Measurements from ENCODE around the gene NPLOC4. TPM values are rescaled to one million over a fixed set of nuclear protein-coding genes. Genes with fewer than 3 reads are reported as not detected.
"Not testable (repeated sequence)": the region's sequence is repeated elsewhere in the genome, so short reads cannot be mapped to it uniquely, and the experiment has no call there.

The NPLOC4 gene
- total RNA-seq, 1 donor from 2014 or later: 81.1 TPM

GRCh38 chr17:81532490-81533287 is 104.2 kb downstream of the NPLOC4 start:
- DNase-seq (no peak), ATAC-seq (ENCODE audit: poor library complexity) (no peak)
- intact Hi-C loops (cut with DNase I): no loop called here

- intact Hi-C loops (cut with DNase I); ATAC-seq (ENCODE audit: poor library complexity); DNase-seq: not testable (repeated sequence)
Observed at GRCh38 chr17:81531998-81532404, 104.9 kb downstream of the NPLOC4 start.

- intact Hi-C loops (cut with DNase I): not testable (repeated sequence)
Observed at GRCh38 chr17:81531013-81531412, 105.9 kb downstream of the NPLOC4 start.

GRCh38 chr17:81529437-81529803 is 107.5 kb downstream of the NPLOC4 start:
- no peak for ATAC-seq (ENCODE audit: poor library complexity)
- intact Hi-C loops (cut with DNase I): no loop called here
- DNase-seq: no peak

More at GRCh38 chr17:81531013-81531412, 105.9 kb downstream of the NPLOC4 start:
- ATAC-seq (ENCODE audit: poor library complexity); DNase-seq: not testable (repeated sequence)

GRCh38 chr17:81528651-81529436 is 108.1 kb downstream of the NPLOC4 start:
- intact Hi-C loops (cut with DNase I): no loop called here
- no peak for ATAC-seq (ENCODE audit: poor library complexity)
- no peak for DNase-seq

GRCh38 chr17:81528384-81528650 is 108.6 kb downstream of the NPLOC4 start:
- ATAC-seq (ENCODE audit: poor library complexity) (no peak), DNase-seq (no peak)
- intact Hi-C loops (cut with DNase I): no loop called here

GRCh38 chr17:81527591-81528383 is 109.1 kb downstream of the NPLOC4 start, which contains the start of gene FSCN2:
Gene FSCN2, plus strand, starts transcription at chr17:81528377. Its CDS starts 155 bp downstream, at chr17:81528532.
- intact Hi-C loops (cut with DNase I): no loop called here
- no peak for ATAC-seq (ENCODE audit: poor library complexity)
- DNase-seq: no peak

GRCh38 chr17:81526662-81527571 is 110.0 kb downstream of the NPLOC4 start:
- no peak for ATAC-seq (ENCODE audit: poor library complexity)
- intact Hi-C loops (cut with DNase I): no loop called here
- DNase-seq: no peak

- ATAC-seq (ENCODE audit: poor library complexity) (no peak), DNase-seq (no peak)
- intact Hi-C loops (cut with DNase I): no loop called here
Observed at GRCh38 chr17:81524865-81525159, 112.1 kb downstream of the NPLOC4 start.

- no peak for ATAC-seq (ENCODE audit: poor library complexity)
- no peak for DNase-seq
- intact Hi-C loops (cut with DNase I): no loop called here
Observed at GRCh38 chr17:81524039-81524864, 112.7 kb downstream of the NPLOC4 start.

GRCh38 chr17:81523402-81524038 is 113.4 kb downstream of the NPLOC4 start:
- DNase-seq (no peak), ATAC-seq (ENCODE audit: poor library complexity) (peak; percentile 21)
- intact Hi-C loops (cut with DNase I): no loop called here

- intact Hi-C loops (cut with DNase I): no loop called here
- no peak for ATAC-seq (ENCODE audit: poor library complexity)
- DNase-seq: no peak
Observed at GRCh38 chr17:81522491-81523401, 114.2 kb downstream of the NPLOC4 start.

GRCh38 chr17:81520021-81520901 is 116.7 kb downstream of the NPLOC4 start:
- ATAC-seq (ENCODE audit: poor library complexity) (no peak), DNase-seq (peak; percentile 34)
- intact Hi-C loops (cut with DNase I): no loop called here

GRCh38 chr17:81519284-81520020 is 117.5 kb downstream of the NPLOC4 start:
- DNase-seq: peak; percentile 61
- ATAC-seq (ENCODE audit: poor library complexity): peak; percentile 5
- intact Hi-C loops (cut with DNase I): no loop called here

Measured in Right ventricle myocardium superior (tissue), 1 donor.